ENCODE results near the gene CDH23.

The CDH23 gene

DNA sequence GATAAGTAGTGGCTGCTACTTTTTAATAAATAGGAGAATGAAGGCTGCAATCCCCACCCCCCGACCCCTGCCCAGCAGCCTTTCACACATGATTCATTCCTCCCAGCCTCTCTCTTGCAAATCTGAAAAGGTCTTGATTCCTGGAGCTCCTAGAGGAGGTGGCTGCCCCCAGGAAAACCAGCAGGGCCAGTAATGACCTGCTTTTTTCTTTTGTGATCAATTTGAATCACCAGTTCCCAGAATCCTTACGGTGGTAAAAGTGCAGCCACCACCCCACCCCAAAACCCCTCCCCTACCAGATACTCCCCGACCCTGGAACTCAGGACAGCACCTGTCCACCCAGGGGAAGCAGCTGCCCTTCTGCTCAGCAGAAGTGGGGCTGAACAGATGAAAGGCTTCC lies 213.9 kb downstream of the CDH23 start:
- no peak for DNase-seq

DNA sequence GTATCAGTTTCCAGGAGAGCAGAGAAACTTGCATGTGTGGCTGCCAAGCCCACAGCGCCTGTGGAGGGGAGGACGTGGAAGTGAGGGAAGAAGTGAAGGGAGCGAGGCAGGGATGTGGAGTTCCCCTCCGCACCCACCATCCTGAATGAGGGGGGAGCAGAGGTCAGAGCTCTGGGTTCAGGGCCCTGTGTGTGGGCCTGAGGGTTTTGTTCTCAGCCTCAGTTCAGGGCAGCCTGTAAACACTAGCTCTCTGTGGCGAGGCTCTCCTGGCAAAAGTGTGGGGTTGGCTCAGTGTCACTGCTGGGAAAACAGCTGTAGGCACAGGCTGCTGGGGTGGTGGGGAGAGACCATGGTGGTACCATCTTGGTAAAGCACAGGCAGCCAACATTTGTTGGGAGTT lies 214.4 kb downstream of the CDH23 start:
- DNase-seq = no peak

DNA sequence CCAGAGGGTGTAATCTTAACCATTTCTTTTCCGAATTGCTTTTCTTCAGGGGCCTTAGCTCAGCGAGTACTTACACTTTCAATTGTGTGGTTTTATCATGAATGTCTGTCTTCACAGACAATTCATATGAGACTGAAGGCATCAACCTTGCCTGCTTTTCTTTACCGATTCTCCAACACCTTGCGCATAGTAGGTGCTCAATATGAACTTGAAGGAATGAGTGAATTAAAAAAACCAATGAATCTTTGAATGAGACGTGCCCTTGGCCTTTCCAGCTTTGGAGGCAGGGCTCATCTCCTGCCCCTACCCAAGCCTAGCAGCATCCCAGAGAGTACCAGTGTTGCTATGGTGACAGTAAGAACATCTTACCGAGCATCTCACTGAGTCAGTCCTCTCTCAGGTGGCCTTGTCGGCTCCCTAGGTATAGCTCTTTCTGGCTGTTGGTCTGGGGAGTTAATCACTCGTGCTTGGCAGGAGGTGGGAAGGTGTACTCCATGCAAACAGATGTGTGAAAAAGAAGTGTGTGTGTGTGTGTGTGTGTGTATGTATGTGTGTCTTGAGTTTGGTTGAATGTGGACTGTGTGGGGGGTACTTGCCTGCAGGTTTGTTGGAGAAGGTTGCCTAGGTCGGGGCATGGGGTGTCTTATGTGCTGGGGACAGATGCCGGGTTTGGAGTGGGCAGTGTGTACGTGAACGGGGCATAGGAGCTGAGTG lies 215.1 kb downstream of the CDH23 start:
- no peak for DNase-seq

DNA sequence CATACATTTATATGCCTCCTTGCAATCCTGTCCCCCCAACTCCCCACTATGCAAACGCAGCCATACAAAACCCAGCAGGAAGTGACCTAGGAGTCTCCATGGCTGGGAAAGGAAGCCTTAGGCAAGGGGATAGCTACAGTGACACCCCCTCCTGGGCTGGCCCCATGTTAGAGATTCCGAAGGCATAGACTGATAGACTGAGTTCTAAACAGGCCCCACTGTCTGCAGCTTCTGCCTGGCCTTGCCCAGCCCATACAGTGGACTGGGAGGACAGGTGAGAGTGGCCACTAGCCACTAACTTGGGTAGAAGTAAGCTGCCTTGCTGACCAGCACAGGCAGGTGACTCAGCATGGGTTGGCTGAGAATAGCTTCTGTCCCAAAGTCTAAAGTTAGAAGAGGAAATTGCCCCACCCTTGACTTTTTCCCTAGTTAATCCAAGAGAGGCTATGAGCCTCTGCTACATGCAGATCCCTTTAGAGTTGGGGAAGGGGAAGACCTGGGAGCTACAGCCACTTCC lies 216.6 kb downstream of the CDH23 start:
- DNase-seq = no peak

DNA sequence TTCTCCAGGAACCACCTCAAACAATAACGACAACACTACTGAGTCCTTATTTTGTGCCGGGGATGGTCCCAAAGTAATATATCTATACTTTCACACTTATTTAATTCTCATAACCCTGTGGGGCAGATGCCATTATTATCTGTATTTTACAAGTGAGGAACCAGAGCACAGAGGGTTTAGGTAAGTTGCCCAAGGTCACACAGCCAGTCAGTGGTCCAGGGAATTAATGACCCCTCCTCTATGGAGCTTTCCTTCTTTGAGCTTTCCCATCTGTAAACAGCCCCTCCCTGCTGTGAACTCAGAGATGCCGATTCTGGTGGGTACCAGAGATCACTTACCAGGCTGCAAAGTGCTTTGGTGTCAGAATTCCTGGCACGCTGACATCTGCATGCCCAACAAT lies 217.2 kb downstream of the CDH23 start:
- DNase-seq = no peak

DNA sequence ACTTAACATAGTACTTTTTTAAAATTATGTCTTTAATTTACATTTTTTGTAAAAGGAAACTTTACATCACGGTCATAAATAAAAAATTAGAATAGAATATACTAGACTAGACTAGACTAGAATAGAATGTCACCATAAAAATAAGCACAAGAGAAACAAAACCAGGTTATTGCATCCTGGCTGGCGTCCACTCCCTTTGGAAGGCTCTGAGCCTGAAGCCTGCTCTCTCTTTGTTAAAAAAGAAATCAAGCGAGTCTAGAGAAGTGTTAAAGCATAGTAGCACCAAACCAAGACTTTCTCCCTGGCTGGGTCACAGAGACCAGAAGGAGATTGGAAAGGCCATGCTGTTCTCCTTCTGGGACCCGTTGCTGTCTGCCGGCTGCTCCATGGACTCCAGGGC lies 218.2 kb downstream of the CDH23 start:
- DNase-seq = no peak

DNA sequence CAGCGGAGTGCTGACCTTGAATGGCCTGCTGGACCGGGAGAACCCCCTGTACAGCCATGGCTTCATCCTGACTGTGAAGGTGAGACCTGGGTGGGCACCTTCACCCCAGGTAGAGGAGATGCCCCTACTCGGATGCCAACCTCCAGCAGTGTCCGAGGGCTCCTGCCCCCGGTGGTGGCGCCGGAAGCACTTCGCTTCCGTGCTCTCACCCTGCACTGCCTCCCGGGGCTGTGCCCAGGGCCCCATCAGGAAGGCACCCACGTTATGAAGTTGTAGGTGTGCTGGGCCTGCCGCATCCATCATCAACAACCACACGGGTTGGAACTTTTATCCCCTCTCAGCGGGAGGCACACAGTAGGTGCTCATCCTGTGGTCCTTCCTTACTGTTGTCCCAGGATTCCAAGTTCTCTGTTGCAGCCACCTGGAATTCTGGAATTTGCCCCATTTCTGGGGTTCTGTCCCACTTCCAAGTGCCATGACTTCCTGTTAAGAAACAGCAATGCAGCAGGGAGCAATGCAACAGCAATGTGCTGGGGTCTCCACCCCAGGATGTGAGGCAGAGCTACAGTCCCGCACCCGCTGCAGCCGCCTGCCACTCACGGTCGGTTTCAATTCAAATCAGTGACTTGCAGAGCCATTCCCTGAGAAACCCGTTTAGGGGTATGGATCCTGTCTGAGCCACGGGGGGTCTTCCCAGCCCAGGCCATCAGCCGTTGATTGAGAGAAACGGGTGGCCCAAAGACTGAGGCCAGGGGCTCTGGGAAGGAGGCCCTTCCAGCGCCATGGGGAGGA lies 219.0 kb downstream of the CDH23 start:
- no peak for DNase-seq

DNA sequence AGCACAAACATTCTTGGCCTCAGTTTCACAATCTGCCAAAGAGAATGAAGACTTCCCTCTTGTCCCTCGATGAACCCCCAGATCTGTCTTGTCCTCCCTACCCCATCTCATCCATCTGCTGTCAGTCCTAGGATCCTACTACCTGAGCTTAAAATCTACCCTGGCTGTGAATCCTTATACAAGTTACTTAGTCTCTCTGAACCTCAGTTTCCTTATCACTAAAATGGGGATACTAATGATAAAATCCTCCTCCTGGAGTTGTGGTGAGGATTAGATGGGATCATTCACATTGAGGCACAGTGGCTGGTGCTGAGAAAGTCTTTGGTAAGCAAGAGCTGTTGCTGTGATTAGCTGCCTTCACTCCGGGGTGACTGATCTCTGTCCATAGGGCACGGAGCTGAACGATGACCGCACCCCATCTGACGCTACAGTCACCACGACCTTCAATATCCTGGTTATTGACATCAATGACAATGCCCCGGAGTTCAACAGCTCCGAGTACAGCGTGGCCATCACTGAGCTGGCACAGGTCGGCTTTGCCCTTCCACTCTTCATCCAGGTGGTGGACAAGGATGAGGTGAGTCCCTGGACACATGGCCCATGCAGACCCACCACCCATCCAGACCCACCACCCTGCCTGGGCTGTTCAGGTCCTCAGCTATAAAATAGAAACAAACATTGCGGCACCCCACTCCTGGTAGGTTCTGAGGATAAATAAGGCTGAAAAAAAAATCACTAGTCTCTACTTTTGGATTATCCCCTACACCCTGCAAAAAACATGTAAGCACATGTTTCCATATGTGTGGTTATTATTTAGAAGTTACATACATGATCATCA lies 220.3 kb downstream of the CDH23 start:
- no peak for DNase-seq

DNA sequence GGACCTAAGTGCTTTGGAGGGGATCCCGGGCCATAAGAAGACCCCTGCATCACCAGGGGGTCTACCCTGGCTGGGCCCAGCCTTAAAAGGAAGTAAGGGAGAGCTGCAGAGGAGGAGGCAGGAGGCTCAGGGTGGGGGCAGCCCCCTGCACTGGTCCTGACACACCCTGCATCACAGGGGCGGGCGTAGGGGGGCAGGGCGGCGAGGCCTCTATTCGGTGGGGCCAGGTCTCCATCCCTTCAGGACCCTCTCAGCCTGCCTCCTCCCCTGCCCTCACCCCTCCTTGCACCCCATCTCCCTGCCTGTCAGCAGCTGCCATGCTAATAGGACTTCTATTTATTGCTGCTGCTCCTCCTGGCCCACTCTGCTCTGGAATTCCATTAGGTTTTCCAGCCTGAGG lies 221.5 kb downstream of the CDH23 start:
- DNase-seq = no peak

DNA sequence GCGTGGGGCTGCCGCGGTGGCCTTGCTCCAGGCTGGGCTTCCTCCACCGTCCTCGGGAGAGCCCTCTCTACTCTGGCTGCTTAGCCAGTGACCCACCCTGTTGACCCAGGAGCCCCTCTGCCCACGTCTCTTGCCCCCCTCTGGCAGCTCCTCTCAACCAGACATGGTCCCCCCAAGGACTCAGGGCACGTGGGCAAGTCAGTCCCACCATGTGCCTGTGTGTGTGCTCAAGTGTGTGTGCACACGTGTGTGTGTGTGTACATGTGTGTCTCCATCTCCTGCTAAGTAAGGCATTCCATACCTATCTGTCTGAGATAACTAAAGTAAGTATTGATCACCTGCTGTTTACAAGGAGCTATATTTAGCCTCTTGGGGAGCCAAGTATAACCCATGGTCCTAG lies 221.9 kb downstream of the CDH23 start:
- no peak for DNase-seq

DNA sequence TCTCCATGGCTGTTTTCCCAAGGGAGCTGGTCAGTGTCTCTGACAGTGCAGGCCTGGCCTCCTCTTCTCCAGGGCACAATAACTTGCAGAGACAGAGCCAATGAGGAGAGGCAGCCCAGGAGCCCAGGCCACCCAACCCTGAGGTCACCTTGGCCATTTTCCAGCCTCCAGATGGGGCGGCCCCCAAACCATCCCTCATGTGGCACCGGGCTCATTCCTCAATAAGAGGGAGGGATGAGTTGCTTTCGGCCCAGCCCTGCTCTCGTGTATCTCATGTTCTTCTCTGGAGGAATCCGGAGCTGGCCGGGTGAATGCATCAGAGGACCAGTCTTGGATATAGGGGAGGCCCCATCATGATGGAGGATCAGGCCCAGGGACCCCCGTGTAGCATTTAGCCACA lies 223.9 kb downstream of the CDH23 start:
- DNase-seq = no peak

DNA sequence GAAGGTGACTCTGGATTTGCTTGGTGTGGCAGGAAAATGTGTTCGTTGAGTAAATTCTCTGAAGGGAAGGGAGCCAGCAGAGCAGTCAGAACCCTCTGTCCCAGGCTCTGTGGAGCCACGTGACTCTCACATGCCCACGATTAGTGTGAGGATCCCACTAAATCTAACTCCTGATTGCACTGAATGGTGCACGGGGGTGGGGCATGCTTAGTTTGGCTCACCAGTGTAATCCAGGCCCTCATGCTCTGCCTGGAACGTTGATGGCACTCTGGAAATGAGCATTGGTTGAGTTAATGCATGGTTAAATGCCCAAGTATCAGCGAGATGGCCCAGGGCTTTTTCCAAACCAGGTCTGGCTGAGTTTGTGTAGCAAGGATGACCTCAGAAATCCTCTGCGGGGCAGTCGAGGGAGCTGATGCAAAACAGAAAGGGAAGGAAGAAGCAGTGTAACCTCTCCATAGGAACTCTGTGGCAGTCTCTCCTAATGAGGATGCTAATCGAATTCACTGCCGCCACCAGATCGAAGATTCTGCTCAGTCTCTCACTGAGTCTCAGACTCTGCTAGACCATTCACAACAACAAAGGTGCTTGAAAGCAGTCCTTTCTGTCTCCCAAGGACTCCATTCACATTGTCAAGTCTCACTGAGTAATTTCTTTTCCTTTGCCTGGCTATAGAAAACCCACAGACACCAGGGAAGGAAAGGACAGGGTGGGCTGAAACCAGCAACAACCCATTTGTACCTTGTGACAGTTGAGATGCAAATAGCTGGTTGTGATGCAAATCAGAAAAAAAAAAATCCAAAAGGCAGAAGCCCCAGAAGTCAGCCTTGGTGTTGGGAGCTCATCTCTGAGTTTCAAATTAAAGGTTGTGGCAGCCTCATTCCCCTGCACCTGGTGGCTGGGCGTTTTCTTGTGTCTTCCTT lies 224.8 kb downstream of the CDH23 start:
- DNase-seq = no peak

DNA sequence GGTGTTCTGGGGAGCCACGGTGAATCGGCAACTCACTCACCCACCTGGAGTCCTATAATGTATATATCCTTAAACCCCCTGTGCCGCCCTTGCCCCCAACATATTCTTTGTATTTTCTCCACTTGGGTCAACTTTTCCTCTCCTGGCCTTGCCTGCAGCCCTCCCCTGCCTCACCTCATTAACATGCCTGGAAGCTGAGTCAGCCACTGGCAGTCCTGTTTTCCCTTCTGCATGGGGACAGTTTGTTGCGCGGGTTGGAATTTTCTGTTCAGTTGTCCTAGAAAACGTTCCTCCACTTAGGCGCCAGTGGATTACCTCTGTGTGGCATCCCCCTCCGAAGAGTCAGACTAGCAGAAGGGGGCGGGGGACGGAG lies 225.4 kb downstream of the CDH23 start:
- DNase-seq = no peak

DNA sequence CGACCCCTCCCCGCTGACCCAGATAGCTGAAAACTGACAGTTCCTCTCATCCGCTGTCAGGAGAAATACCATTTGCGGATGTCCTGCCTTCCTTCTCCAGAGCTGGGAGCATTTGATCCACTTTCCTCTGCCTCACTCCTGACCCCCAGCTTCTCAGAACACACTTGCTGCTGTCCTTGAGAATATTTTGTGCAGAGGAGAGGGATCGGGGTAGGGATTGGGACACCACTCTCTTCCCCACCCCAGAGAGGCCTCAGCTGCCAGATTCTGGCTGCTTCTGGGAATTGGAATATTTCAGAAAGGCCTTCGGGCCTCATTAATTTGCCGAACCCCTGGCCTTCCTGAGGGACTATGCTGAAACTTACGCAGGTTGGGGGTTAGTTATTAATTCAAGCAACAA lies 225.9 kb downstream of the CDH23 start:
- no peak for DNase-seq

DNA sequence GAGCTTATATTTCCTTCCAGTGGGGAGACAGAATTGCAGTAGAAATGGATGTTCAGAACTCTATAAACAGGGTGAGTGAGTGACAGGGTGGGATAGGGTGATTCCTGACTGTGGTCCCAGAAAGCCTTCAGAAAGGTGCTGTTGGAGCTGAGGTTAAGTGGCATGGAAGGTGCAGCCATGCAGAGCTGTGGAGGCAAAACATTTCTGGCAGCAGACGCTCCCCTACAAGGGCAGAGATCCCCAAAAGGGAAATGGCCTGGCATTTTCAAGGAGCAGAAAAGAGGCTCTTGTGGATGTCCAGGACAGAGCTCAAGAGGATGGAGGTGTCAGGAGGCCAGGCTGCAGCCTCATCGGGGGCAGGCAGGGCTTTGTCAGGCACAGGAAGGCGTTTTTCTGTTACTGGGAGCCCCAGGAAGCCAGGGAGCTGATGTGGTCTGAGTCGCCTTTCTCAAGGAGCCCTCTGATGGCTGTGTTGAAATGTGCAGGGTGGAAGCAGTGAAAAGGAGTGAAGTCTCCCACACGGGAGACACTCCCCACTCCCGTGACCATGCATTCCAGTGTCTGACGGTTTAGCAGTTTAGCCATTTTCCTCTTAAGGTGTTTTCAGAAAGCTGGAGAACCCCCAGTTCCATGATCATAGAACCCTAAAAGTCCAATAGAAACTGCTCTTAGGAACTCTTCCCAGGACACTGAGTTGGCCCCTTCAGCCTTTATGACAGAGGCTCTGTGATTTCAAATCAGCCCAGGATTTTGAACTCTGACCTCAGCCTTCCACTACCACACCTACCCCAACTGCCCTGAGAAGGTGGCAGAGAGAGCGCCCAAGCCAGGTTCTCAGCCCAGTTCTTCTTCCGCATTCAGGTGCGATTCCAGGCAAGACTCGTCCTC lies 226.6 kb downstream of the CDH23 start:
- peak; percentile 65 for DNase-seq

DNA sequence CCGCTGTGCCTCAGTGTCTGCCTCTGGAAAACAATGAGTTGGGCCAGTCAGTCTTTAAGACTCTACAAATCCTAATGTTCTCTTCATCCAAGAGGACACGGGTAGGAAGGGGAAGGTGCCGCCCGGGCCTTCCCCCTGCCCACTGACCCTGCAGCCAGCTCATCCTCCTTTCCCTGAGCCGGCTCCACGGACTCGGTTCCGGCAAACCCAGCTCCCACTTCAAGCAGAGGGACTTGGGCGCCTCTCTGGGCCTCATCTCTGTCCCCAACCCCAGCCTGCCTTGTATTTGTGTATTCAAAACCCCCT lies 227.2 kb downstream of the CDH23 start:
- DNase-seq = no peak

DNA sequence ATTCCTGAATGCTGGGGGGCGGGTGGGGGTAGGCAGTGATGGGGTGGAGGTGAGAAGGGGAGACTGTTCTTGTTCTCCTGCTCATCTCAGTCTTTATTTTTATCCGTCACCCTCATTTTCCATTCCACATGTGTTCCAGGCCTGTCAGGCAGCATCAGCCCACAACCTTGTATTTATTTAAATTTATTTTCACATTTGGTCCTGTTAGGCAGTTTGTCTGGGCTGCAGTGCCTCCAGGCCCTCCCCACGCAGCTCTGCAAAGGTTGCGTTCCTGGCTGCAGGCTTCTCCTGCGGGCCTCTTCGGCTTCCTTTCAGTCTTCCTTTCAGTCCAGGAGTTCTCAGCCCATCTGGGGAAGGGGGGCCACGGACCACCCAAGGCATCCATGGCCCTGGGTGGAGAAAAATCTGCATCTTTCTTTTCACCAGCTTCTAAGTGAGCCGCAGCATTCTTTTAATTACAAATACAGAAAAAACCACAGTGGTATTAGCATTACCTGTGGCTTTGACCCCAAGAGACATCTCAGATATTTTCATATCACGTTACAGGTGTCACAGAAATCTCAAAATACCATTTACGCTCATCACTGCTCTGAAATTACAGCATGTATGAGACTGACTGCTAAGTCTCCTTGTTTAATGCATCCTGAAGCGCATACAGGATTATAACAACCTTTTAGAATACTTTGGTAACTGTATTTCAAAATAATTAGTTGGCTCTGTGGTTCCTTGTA lies 228.9 kb downstream of the CDH23 start:
- no peak for DNase-seq

DNA sequence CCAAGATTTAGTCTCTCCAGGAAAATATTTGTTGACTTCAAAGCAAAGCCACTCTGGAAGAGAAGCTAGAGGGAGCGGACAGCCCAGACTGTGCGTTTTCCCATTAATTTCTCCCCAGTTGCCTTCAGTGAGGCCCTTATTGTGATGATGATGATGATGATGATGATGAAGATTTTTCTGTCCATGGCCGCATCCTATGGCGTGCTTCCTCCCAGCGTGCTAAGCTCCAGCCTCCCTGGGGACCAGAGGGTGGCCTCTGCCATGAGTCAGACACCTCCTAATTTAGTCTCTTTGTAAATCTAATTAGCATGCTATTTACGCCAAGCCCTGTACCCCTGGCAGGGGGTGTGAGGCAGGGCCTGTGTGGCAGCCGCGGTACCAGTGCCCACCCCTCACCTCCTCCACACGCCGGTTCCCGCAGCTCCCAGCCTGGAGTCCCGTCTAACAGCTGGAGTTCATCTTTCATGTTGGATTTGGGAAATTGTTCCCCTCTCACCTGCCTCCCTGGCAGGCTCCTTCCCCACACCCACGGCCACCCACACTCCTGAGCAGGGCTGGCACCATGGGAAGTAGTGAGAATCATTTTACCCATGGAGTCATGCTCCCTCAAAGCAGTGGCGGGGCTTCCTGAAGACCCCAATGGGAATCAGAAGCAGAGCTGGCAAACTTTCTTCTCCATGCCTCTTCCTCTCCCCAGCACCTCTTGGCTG lies 230.7 kb downstream of the CDH23 start:
- no peak for DNase-seq

DNA sequence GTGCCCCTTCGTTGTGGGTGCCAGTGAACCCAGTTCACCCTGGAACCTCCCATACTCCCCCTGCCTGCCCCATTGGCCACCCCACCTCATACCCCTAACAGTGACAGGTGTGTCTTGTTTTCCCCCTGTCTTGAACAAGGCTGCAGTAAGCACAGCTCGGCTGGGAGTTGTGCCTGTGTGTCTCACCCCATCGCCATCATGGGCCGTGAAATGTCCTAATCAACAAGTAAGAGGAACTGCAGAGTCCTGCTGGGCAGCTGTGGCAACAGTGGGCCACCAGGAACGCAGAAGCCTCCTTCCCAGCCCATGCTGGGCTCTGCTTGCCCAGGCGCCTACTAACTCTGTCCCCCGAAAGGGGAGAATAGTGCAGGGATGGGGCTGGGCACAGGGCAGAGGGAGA lies 231.2 kb downstream of the CDH23 start:
- no peak for DNase-seq

DNA sequence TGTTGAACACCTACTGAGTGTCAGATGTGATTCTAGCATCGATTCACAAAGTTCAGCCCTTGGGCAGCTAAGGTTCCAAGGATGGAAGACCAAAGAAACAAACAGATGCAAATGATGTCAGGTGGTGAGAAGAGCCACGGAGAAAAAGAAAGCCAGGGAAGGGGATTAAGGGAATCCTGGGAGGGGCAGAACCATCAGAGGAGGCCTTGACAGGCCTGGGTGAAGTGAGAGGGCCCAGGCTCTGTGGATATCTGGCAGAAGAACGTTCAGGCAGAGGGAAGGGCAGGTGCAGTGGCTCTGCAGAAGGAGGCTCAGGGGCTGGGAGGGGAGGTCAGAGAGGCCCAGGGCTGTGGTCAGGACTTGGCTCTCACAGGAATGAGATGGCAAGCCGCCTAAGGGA lies 232.4 kb downstream of the CDH23 start:
- DNase-seq = no peak
